NCI-H526 treated with DMSO at 0.1 percent for 48 hours (cell line): ENCODE results near the gene PRPF8.

ENCODE experiments used
- DNase-seq: peaks from one replicate; lab custom pipeline; 2025; lab: John Stamatoyannopoulos, UW

Gene PRPF8

DNA sequence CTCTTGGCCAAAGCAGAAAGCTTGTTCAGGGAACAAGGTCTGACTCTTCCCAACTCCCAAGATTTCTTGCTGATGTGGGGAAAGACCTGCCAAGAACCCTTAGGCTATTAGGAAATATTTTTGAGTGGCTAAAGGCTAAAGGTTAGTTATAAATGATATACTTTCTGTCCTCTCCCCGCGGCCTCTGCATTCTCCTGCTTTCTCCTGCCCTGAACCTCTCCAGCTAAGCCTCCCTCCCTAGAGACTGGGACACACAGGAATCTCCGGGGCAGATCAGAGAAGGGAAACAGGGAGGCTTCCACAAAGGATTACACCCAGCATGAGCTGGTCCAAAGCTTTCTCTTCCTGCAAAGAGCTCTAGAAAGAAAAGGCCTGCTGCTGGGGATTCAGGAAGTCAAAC is 58.3 kb downstream of the PRPF8 start:
- DNase-seq: no peak

- DNase-seq: no peak
These were observed 59.1 kb downstream of the PRPF8 start for GRCh38 chr17:1625581-1625980.

- DNase-seq: no peak
These were observed 59.6 kb downstream of the PRPF8 start for GRCh38 chr17:1625053-1625452.

- no peak for DNase-seq
These were observed 60.0 kb downstream of the PRPF8 start for GRCh38 chr17:1624650-1625049.

- no peak for DNase-seq
These were observed 61.5 kb downstream of the PRPF8 start for GRCh38 chr17:1623057-1623630.

GRCh38 chr17:1621273-1621954 is 63.3 kb downstream of the PRPF8 start:
- DNase-seq: no peak

- DNase-seq: no peak
These were observed 64.2 kb downstream of the PRPF8 start for GRCh38 chr17:1620486-1620885.

GRCh38 chr17:1617620-1618174 is 67.0 kb downstream of the PRPF8 start:
- no peak for DNase-seq

GRCh38 chr17:1616101-1616500 is 68.6 kb downstream of the PRPF8 start:
- DNase-seq: no peak

DNA sequence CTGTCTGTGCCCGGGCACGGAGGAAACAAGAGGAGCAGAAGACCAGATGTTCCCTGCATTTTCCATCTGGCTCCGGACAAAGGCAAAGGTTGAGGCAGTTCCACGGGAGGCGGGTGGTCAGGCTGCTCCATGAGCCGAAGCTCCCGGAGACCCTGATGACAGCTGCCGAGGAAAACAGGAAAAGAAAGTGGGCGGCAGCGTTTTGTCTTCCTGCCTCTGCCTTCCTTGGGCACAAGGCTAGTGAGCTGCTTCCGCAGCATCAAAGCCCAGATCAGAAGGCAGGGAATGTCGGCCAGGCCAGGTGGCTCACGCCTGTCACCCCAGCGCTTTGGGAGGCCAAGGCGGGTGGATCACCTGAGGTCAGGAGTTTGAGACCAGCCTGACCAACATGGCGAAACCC is 72.3 kb downstream of the PRPF8 start:
- no peak for DNase-seq

- no peak for DNase-seq
These were observed 73.0 kb downstream of the PRPF8 start for GRCh38 chr17:1611715-1612114.

DNA sequence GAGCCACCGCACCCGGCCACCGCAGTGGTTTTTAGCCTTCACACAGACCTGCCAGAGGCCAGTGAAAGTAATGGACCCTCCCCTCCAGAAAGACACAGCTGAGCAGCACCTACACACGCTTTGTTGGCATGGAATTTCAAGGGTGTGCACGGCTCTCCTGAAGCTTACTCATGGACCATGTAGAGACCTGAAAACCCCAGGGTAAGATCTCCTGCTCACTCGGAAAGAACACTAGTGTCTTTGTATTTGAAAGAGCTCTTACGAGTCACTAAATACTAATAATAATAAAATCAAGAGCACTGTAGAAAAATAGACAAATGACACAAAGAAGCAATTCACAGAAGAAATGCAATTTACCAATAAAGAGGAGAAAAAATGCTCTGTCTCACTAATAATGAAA is 76.0 kb downstream of the PRPF8 start:
- no peak for DNase-seq

- no peak for DNase-seq
These were observed 76.7 kb downstream of the PRPF8 start for GRCh38 chr17:1607971-1608320.

DNA sequence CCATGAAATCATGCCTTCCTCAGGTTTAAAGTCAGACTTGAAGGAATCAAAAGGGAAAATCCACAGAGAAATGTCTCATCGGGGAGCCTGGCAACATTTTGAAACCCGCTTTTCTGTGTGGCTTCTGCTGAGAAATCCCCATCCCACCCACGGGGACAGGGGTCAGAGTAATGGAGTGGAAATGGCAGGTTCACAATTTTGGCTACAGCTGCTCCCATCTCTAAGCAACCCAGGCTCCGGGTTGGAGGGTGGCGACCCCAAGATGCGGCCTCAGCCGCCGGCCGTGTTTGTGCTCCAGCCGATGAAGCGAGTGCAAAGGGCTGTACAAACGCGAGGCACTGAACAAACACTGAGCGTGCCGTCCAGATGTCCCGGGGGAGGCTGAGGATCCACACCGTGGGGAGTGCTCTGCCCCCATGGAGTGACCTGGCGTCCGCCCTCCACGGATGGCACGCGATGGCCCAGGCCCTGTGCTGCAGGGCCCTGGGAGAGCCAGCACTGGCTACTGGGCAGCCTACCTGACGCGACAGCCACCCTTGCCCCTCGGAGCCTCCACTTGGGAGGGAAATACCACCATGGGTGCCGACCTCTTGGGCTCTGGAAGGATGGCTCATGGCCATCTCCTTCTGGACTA is 78.2 kb downstream of the PRPF8 start:
- DNase-seq: no peak

GRCh38 chr17:1605681-1606351 is 78.9 kb downstream of the PRPF8 start:
- no peak for DNase-seq

GRCh38 chr17:1604831-1605528 is 79.7 kb downstream of the PRPF8 start:
- DNase-seq: no peak

- DNase-seq: no peak
These were observed 83.1 kb downstream of the PRPF8 start for GRCh38 chr17:1601571-1601970.
